Measurements from ENCODE around the gene RAMACL. TPM values are rescaled to one million over a fixed set of nuclear protein-coding genes. Genes with fewer than 3 reads are reported as not detected.
"Not testable (repeated sequence)": the region's sequence is repeated elsewhere in the genome, so short reads cannot be mapped to it uniquely, and the experiment has no call there.

Gene RAMACL
- total RNA-seq, 2 experiments from 2014 or later = 0.52 to 0.89 TPM

GRCh38 chr6:166539543-166539942 lies 46.9 kb downstream of the RAMACL start:
- H3K4me1 Mint-ChIP-seq (ENCODE audit: low read depth) = peaks cover 32% of the 10 kb centered on the region
- intact Hi-C loops (cut with micrococcal nuclease) = no loop called here
- no peaks in the 10 kb centered on the region for H3K27me3 Mint-ChIP-seq (ENCODE audit: low read depth)
- DNase-seq = no peak
- CTCF ChIA-PET = no interaction called here
- no peaks in the 10 kb centered on the region for H3K9me3 Mint-ChIP-seq
- no peak overlapping the region for H3K4me3 Mint-ChIP-seq
- no peaks in the 10 kb centered on the region for H3K36me3 Mint-ChIP-seq (ENCODE audit: low read depth)
- no peak overlapping the region for H3K27ac Mint-ChIP-seq

GRCh38 chr6:166539011-166539385 lies 47.5 kb downstream of the RAMACL start:
- DNase-seq; CTCF ChIA-PET; intact Hi-C loops (cut with micrococcal nuclease); H3K27ac Mint-ChIP-seq; H3K27me3 Mint-ChIP-seq (ENCODE audit: low read depth); H3K4me3 Mint-ChIP-seq; H3K9me3 Mint-ChIP-seq; H3K36me3 Mint-ChIP-seq (ENCODE audit: low read depth): not testable (repeated sequence)
- peaks cover 32% of the 10 kb centered on the region for H3K4me1 Mint-ChIP-seq (ENCODE audit: low read depth)

GRCh38 chr6:166538297-166539010 lies 48.0 kb downstream of the RAMACL start:
- CTCF ChIA-PET = no interaction called here
- intact Hi-C loops (cut with micrococcal nuclease) = no loop called here
- no peak overlapping the region for H3K4me3 Mint-ChIP-seq

GRCh38 chr6:166534658-166535406 lies 51.6 kb downstream of the RAMACL start:
- Mint-ChIP-seq H3K4me3 (no peak overlapping the region), H3K36me3 (ENCODE audit: low read depth) (peaks cover 4% of the 10 kb centered on the region), H3K27ac (no peak overlapping the region), H3K9me3 (no peaks in the 10 kb centered on the region), H3K27me3 (ENCODE audit: low read depth) (no peaks in the 10 kb centered on the region), H3K4me1 (ENCODE audit: low read depth) (peaks cover 11% of the 10 kb centered on the region)
- DNase-seq = no peak
- CTCF ChIA-PET = no interaction called here
- intact Hi-C loops (cut with micrococcal nuclease) = no loop called here

More at GRCh38 chr6:166538297-166539010, 48.0 kb downstream of the RAMACL start:
- H3K27ac Mint-ChIP-seq = no peak overlapping the region
- H3K36me3 Mint-ChIP-seq (ENCODE audit: low read depth) = no peaks in the 10 kb centered on the region
- H3K9me3 Mint-ChIP-seq = no peaks in the 10 kb centered on the region
- DNase-seq = no peak
- H3K27me3 Mint-ChIP-seq (ENCODE audit: low read depth) = no peaks in the 10 kb centered on the region
- peaks cover 32% of the 10 kb centered on the region for H3K4me1 Mint-ChIP-seq (ENCODE audit: low read depth)

- no peak for DNase-seq
- no peaks in the 10 kb centered on the region for H3K4me1 Mint-ChIP-seq (ENCODE audit: low read depth)
- no peaks in the 10 kb centered on the region for H3K27me3 Mint-ChIP-seq (ENCODE audit: low read depth)
- peaks cover 7% of the 10 kb centered on the region for H3K36me3 Mint-ChIP-seq (ENCODE audit: low read depth)
- intact Hi-C loops (cut with micrococcal nuclease) = no loop called here
- CTCF ChIA-PET = no interaction called here
- H3K4me3 Mint-ChIP-seq = no peak overlapping the region
- no peaks in the 10 kb centered on the region for H3K9me3 Mint-ChIP-seq
- H3K27ac Mint-ChIP-seq = no peak overlapping the region
Observed at GRCh38 chr6:166533205-166533824, 53.2 kb downstream of the RAMACL start.

Other genes starting within 250 kb of the RAMACL start
- 10 to 100 TPM; 53.1 to 53.3 TPM for gene SFT2D1, start 244.1 kb downstream of the RAMACL start, total RNA-seq
- gene MPC1, start 203.7 kb downstream of the RAMACL start, total RNA-seq = 10 to 100 TPM; 16.6 to 18.7 TPM
- gene RPS6KA2, start 40.6 kb upstream of the RAMACL start, total RNA-seq = 10 to 100 TPM; 18.9 to 19.1 TPM